GM18867 (cell line): ENCODE measurements around the gene AGPAT2.
"Not testable (repeated sequence)": the region's sequence is repeated elsewhere in the genome, so short reads cannot be mapped to it uniquely, and the experiment has no call there.

Experiments used
- ATAC-seq: cut with Tn5 transposase; IDR thresholded peaks from one replicate; pipeline ENCODE4 v1.9.1; 2021; ENCODE audit warnings: mild to moderate bottlenecking, moderate library complexity; ENCODE audit not compliant: unreplicated experiment

Gene AGPAT2

GRCh38 chr9:136720898-136721338 is 33.7 kb upstream of the AGPAT2 start:
- no peak for ATAC-seq

GRCh38 chr9:136720251-136720897 is 33.1 kb upstream of the AGPAT2 start:
- ATAC-seq, result no peak

GRCh38 chr9:136719195-136719880 is 32.1 kb upstream of the AGPAT2 start:
- ATAC-seq, result no peak

- no peak for ATAC-seq
Observed at GRCh38 chr9:136718345-136719194, 31.3 kb upstream of the AGPAT2 start.

- no peak for ATAC-seq
Observed at GRCh38 chr9:136717399-136717798, 30.1 kb upstream of the AGPAT2 start.

GRCh38 chr9:136714893-136715274 is 27.6 kb upstream of the AGPAT2 start:
- no peak for ATAC-seq

GRCh38 chr9:136714096-136714892 is 27.0 kb upstream of the AGPAT2 start:
- ATAC-seq, result no peak

GRCh38 chr9:136713550-136713949 is 26.3 kb upstream of the AGPAT2 start:
- ATAC-seq, result no peak

- ATAC-seq, result no peak
Observed at GRCh38 chr9:136712690-136713544, 25.7 kb upstream of the AGPAT2 start.

GRCh38 chr9:136711751-136712689 is 24.8 kb upstream of the AGPAT2 start, which contains the start of gene DIPK1B:
Gene DIPK1B (plus strand): TSS chr9:136712572. CDS start chr9:136712666, 94 bp downstream.
- no peak for ATAC-seq

GRCh38 chr9:136711219-136711648 is 24.0 kb upstream of the AGPAT2 start:
- not testable (repeated sequence) for ATAC-seq

- no peak for ATAC-seq
Observed at GRCh38 chr9:136710543-136710942, 23.3 kb upstream of the AGPAT2 start.

- no peak for ATAC-seq
Observed at GRCh38 chr9:136709454-136710109, 22.3 kb upstream of the AGPAT2 start.

GRCh38 chr9:136707849-136708517 is 20.7 kb upstream of the AGPAT2 start:
- ATAC-seq, result no peak

GRCh38 chr9:136707011-136707410 is 19.8 kb upstream of the AGPAT2 start:
- ATAC-seq, result no peak

GRCh38 chr9:136705564-136705963 is 18.3 kb upstream of the AGPAT2 start:
- no peak for ATAC-seq

GRCh38 chr9:136704741-136705140 is 17.5 kb upstream of the AGPAT2 start:
- ATAC-seq, result not testable (repeated sequence)
